ENCODE data around the gene DSCAML1.

The DSCAML1 gene, protein sequence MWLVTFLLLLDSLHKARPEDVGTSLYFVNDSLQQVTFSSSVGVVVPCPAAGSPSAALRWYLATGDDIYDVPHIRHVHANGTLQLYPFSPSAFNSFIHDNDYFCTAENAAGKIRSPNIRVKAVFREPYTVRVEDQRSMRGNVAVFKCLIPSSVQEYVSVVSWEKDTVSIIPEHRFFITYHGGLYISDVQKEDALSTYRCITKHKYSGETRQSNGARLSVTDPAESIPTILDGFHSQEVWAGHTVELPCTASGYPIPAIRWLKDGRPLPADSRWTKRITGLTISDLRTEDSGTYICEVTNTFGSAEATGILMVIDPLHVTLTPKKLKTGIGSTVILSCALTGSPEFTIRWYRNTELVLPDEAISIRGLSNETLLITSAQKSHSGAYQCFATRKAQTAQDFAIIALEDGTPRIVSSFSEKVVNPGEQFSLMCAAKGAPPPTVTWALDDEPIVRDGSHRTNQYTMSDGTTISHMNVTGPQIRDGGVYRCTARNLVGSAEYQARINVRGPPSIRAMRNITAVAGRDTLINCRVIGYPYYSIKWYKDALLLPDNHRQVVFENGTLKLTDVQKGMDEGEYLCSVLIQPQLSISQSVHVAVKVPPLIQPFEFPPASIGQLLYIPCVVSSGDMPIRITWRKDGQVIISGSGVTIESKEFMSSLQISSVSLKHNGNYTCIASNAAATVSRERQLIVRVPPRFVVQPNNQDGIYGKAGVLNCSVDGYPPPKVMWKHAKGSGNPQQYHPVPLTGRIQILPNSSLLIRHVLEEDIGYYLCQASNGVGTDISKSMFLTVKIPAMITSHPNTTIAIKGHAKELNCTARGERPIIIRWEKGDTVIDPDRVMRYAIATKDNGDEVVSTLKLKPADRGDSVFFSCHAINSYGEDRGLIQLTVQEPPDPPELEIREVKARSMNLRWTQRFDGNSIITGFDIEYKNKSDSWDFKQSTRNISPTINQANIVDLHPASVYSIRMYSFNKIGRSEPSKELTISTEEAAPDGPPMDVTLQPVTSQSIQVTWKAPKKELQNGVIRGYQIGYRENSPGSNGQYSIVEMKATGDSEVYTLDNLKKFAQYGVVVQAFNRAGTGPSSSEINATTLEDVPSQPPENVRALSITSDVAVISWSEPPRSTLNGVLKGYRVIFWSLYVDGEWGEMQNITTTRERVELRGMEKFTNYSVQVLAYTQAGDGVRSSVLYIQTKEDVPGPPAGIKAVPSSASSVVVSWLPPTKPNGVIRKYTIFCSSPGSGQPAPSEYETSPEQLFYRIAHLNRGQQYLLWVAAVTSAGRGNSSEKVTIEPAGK (N-terminal part only)

DNA sequence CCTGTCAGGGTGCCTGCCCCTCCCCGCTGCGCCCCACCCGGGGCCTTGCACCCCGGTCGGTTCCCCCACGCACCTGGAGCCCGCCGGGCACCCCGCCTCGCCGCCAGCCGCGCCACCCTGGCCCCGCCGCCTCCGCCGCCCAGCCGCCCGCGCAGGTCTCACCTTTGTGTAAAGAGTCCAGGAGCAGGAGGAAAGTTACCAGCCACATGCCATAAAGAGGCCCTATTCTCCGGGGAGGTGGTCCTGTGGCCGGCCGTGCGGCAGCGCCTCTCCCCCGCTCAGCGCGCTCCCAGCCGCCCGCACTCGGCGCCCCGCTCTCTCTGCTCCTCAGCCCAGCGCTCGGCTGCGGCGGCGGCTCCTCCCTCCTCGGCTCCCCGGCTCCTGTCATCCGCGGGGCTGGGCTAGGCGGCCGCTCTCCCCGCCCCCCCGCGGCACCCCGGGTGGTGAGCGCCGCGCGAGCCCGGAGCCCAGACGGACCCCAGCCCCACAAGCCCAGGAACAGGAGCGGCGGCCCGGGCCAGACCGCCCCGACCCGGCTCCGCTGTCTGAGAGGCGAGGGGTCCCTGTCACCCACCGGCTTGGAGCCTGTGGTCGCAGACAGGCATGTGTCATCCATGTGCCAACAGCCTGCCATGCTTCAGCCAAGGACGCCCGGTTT lies at the start of gene DSCAML1:
Gene DSCAML1, minus strand, starts transcription at position 345 of the 658 bp plus-strand sequence. Its CDS starts 137 bp downstream, at position 208.
- no peak for DNase-seq (ENCODE audit: extremely low read depth in 1 of 2, low read depth in 1 of 2)

DNA sequence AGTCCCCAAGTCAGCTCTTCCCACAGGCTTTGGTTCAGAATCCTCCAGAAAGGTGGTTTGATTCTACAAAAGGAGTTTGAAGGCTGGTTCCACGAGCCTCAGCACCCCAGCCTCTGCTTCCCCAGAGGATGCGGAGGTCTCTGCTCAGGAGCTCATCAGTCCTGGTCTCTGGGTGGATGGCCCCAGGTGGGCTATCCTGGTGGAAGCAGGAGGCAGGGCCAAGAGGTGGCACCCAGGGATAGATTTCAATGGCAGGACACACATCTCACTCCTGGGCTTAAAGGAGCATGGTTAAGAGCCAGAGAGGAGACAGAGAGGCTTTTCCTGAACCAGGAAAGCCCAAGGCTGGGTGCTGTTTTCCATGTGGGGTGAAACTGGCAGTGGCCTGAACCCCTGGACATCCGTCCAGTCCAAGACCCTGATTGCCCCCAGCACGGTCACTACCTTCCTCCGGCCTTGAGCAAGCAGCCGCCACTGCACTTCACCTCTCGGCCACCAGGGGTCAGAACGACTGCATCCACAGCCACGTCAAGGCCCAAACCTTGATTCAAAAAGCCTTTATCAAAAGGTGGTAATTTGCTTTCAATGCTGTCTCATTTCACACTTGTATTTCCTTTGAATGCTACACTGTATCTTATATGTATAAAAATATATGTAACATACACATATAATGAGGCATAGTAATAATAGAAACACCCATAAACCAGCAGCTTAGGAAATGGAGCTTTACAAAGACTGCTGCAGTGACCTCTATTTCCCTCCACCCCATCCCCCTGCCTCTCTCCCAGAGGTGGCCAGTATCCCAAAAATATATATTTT lies 46.9 kb upstream of the DSCAML1 start:
- peak in 1 of 2 donors; percentile 71 for DNase-seq (ENCODE audit: extremely low read depth in 1 of 2, low read depth in 1 of 2)

GRCh38 chr11:117842131-117842941 lies 45.3 kb upstream of the DSCAML1 start:
- no peak for DNase-seq (ENCODE audit: extremely low read depth in 1 of 2, low read depth in 1 of 2)

DNA sequence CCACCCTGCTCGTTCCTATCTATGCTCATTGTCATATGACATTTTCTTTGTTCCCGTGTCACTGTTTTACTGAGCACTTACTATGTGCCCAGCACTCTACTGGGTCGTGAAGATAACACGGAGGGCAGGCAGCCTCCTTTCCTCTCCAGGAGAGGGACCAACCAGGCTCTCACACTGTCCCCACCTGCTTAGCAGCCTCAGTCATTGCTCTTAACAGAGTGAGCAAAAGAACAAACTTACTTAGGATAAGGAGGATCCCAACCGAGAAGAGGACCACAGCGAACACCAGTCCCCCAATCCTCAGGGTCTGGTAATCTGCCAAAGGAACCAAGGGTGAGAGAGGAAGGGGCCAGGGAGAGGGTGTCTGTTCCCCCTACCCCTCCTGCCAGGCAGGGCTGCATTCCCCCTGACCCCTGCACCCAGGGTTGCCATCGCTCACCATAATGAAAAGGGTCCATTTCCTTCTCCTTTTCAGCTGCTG lies 44.6 kb upstream of the DSCAML1 start:
- DNase-seq (ENCODE audit: extremely low read depth in 1 of 2, low read depth in 1 of 2), result no peak

DNA sequence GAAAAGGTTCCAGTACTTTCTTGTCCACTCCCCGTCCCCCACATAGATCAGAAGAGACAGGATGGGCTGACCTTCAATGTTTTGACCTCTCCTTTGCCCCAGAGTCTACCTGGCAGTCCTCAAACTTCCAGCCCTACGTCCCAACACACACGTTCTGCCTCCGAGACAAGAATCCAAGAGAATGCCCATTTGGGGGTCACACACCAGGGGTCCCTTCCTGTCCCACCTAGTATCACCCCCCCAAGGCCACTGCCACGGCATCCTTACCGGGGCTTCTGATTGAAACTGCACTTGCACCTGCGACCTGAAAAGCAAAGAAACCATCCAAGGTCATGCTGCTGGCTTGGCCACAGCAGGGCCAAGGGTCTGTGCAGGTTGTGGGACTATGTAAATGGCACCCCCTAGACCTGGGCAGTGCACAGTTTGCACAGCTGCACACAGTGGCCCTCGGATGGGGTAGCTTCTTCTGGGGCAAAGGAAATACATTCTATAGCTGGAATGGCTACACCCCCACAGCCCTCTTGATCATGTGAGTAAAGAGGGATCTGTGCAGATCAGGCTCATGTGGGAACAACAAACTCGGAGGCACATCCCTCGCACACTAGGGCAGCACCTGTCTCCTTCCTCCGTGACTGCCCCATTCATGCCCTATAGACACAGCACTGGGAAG lies 44.0 kb upstream of the DSCAML1 start:
- DNase-seq (ENCODE audit: extremely low read depth in 1 of 2, low read depth in 1 of 2), result no peak

GRCh38 chr11:117839936-117840813 lies 43.2 kb upstream of the DSCAML1 start:
- no peak for DNase-seq (ENCODE audit: extremely low read depth in 1 of 2, low read depth in 1 of 2)

- DNase-seq (ENCODE audit: extremely low read depth in 1 of 2, low read depth in 1 of 2), result no peak
These were observed 42.4 kb upstream of the DSCAML1 start for GRCh38 chr11:117839380-117839881.

GRCh38 chr11:117838901-117839300 lies 41.9 kb upstream of the DSCAML1 start:
- no peak for DNase-seq (ENCODE audit: extremely low read depth in 1 of 2, low read depth in 1 of 2)

DNA sequence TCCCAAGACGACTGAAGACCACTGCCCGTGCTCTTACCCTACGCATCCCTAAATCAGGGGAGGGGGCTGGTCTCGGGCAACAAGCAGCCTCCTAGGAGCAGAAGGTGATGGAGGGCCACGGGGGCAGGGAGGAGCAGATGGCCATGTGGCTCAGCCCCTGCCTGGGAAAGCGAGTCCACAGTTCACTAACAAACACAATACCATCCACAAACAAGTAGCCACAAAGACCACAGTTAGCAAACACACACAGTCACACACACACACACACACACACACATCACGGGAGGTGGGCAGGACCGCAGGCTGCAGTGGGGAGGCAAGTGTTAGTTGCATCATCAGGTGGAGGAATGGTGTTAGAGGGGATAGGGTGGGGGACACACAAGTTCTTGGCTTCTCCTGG lies 40.8 kb upstream of the DSCAML1 start:
- no peak for DNase-seq (ENCODE audit: extremely low read depth in 1 of 2, low read depth in 1 of 2)

GRCh38 chr11:117837070-117837776 lies 40.2 kb upstream of the DSCAML1 start:
- no peak for DNase-seq (ENCODE audit: extremely low read depth in 1 of 2, low read depth in 1 of 2)

DNA sequence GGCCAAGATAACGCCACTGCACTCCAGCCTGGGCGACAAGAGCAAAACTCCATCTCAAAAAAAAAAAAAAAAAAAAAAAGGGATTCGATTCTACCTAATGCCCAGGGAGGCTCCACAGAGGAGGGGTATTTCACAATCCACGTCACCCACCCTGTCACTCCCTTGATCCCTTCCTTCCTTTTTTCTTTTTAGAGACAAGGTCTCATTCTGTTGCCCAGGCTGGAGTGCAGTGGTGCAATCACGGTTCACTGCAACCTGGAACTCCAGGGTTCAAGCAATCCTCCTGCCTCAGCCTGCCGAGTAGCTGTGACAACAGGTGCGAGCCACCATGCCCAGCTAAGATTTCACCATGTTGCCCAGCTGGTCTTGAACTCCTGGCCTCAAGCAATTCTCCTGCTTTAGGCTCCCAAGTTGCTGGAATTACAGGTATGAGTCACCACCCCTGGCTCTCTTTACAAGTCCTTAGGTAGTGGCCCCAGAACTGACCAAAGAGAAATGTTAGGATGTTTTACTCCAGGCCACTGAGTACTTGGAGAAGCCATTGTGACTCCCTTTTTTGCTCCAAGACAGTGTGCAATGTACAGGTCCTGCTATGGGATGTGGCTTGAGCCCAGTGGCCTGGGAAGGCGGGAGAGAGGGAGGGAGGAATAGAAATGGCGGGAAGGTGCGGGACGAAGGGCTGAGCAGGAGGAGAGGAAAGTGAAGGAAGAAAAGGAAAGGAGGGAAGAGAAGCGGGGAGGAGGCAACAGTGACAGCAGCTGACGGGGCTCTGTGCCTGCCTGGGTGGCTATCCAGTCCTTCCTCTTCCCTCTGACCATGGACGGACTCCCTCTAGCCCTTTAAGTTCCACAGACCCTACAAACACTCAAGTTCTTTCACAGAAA lies 39.3 kb upstream of the DSCAML1 start:
- DNase-seq (ENCODE audit: extremely low read depth in 1 of 2, low read depth in 1 of 2), result no peak

DNA sequence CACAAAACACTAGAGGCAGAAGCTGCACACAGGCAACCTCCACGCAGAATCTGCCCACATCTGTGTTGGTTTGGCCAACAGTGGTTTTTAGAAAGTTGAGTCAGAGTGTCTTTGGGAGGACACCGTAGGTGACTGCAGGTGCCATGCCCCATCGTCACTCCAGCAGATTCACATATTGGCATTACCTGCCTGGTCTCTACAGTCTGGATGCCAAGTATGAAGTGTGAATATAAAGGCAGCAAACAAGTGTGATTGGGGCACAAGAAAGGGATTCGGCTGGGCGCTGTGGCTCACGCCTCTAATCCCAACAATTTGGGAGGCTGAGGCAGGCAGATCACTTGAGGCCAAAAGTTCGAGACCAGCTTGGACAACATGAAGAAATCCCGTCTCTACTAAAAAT lies 38.6 kb upstream of the DSCAML1 start:
- DNase-seq (ENCODE audit: extremely low read depth in 1 of 2, low read depth in 1 of 2), result no peak

DNA sequence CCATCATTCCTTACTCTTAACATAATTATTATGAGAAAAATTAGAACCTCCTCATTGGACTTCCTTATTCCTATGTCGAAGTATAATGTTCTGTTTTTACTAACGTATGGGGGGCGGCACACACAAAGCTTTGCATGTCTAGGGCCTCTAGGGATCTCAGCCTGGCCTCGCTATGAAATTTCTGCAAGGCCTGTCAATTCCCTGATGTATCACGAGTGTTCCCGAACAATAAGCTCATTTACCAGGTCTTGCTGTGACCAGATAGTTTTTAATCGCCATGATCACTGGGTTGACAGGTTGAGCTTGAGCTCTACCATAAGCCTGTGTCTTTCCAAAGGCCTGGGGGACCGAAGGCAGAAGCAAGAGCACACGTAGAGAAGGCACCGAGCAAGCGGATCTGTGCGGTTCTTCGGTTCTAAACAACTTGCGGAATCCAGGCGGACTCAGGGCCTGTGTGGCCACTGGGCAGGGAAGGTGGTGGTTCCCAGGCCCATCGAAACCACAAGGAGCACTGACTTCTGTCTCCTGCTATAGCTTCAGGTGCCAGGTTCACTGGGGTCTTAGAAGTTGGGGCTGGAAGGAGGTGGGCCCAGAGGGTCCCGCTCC lies 37.9 kb upstream of the DSCAML1 start:
- DNase-seq (ENCODE audit: extremely low read depth in 1 of 2, low read depth in 1 of 2), result no peak

DNA sequence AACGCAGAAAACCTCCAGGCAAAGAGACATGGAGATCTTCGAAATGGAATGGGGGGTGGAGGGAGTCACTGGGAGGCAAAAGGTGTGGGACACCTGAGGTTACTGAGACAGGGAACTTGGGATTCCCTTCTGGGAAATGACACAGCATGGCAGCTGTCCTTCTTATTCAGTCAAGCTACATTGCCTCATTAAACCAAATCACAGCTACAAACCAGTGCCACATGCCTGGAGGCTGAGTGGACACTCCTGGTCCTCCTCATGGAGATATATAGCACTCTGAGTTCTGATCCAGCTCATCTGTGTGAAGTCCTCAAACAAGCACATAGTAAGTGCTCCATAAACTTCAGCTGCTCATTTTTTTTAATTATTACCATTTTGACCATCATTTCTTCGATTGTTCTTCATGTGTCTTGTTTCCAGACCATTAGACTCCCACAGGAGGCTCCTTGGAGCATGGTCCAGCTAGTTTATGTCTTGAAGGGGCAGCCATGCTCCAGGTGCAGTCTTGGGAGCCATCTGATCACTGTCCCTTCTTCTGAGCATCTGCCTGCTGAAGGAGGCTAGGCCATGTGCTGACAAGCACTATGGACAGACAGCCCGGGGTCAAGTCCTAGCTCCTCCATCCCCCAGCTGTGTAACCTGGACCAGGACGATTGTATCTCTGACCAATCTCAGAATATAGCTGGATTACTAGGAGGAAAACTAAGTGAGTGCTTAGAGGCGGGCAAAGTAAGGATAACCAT lies 37.2 kb upstream of the DSCAML1 start:
- no peak for DNase-seq (ENCODE audit: extremely low read depth in 1 of 2, low read depth in 1 of 2)
